PC-9 (cell line): ENCODE data around the gene MVB12B. TPM values are rescaled to one million over a fixed set of nuclear protein-coding genes. Genes with fewer than 3 reads are reported as not detected.

ENCODE experiments used
- BruUV-seq: library from RNA; stranded (reverse); fragments of 400-500 nt; replicated peaks from 2 replicates; lab custom pipeline; 2021; lab: Mats Ljungman, UMichigan
- CTCF ChIA-PET: fragments of 300-600 bp; sonication (Branson Sonifier 250); formaldehyde crosslinking; loops from one replicate; lab custom pipeline; 2022; ENCODE audit warnings: antibody characterized with exemption; lab: Charles Lee
- POLR2A ChIA-PET: fragments of 300-600 bp; sonication (Branson Sonifier 250); formaldehyde crosslinking; loops from one replicate; lab custom pipeline; 2022; ENCODE audit warnings: antibody characterized with exemption; ENCODE audit not compliant: unreplicated experiment; lab: Charles Lee
- DNase-seq, 2 experiments: peaks; one replicate each; pipeline versions ENCODE4 v3.0.0 to v3.0.0-alpha.2; 2015 to 2022; ENCODE audit warnings: mixed read lengths in 1 of 2
- H2AFZ ChIP-seq: fragments of 200-600 bp; sonication (generic); 2 replicates; pipeline ENCODE4 v1.8.1; 2017; ENCODE audit warnings: antibody characterized with exemption
- H3F3A ChIP-seq: fragments of 200-600 bp; sonication (generic); 2 replicates; pipeline ENCODE4 v1.8.1; 2017; ENCODE audit warnings: antibody characterized with exemption, mild to moderate bottlenecking, low read depth; ENCODE audit not compliant: insufficient read depth
- H3K27ac ChIP-seq: fragments of 200-600 bp; sonication (generic); 2 replicates; pipeline ENCODE4 v1.6.1; 2016; ENCODE audit warnings: mixed run types
- H3K27me3 ChIP-seq: fragments of 200-600 bp; sonication (generic); 2 replicates; pipeline ENCODE4 v1.6.1; 2016; ENCODE audit warnings: low read depth, mixed run types; ENCODE audit not compliant: insufficient read depth
- H3K36me3 ChIP-seq: fragments of 200-600 bp; sonication (generic); 2 replicates; pipeline ENCODE4 v1.6.1; 2016; ENCODE audit warnings: low read depth, mixed run types
- H3K4me1 ChIP-seq: fragments of 200-600 bp; sonication (generic); replicated peaks from 2 replicates; pipeline ENCODE4 v1.6.1; 2016; ENCODE audit warnings: mixed run types; ENCODE audit not compliant: insufficient read depth
- H3K4me2 ChIP-seq: fragments of 200-600 bp; sonication (generic); 2 replicates; pipeline ENCODE4 v1.6.1; 2017; ENCODE audit warnings: mixed run types
- H3K4me3 ChIP-seq: fragments of 200-600 bp; sonication (generic); 2 replicates; pipeline ENCODE4 v1.6.1; 2016; ENCODE audit warnings: mixed run types
- H3K79me2 ChIP-seq: fragments of 200-600 bp; sonication (generic); 2 replicates; pipeline ENCODE4 v1.6.1; 2017; ENCODE audit warnings: low read depth, mixed run types
- H3K9me2 ChIP-seq: fragments of 200-600 bp; sonication (generic); 2 replicates; pipeline ENCODE4 v1.8.1; 2017; ENCODE audit warnings: mild to moderate bottlenecking; ENCODE audit not compliant: insufficient read depth
- H3K9me3 ChIP-seq: fragments of 200-600 bp; sonication (generic); 2 replicates; pipeline ENCODE4 v1.8.1; 2016; ENCODE audit warnings: low read depth; ENCODE audit not compliant: insufficient read depth
- H4K20me1 ChIP-seq: fragments of 200-600 bp; sonication (generic); 2 replicates; pipeline ENCODE4 v1.8.1; 2017; ENCODE audit not compliant: insufficient read depth
- EZH2 ChIP-seq: fragments of 200-600 bp; sonication (generic); IDR thresholded peaks from 2 replicates; pipeline ENCODE4 v1.8.0; 2017; ENCODE audit warnings: antibody characterized with exemption, low read depth
- intact Hi-C: fragments of 100-400 bp; cut with micrococcal nuclease; formaldehyde crosslinking; loops from one replicate; pipeline ENCODE4 v1.10.0; 2022; ENCODE audit not compliant: unreplicated experiment
- total RNA-seq: library from RNA; stranded (reverse); gene quantifications from 2 replicates; pipeline ENCODE4 v1.2.3, GENCODE V29; 2021
- TF ChIP-seq, protein P1 (sequence below): fragments of 200-600 bp; sonication (generic); conservative IDR thresholded peaks from 2 replicates; pipeline ENCODE4 v1.6.1; 2017; ENCODE audit warnings: mixed run types, antibody characterized with exemption, mild to moderate bottlenecking, moderate library complexity

The MVB12B gene
- total RNA-seq, 1 experiment from 2014 or later = 8.8 TPM

DNA sequence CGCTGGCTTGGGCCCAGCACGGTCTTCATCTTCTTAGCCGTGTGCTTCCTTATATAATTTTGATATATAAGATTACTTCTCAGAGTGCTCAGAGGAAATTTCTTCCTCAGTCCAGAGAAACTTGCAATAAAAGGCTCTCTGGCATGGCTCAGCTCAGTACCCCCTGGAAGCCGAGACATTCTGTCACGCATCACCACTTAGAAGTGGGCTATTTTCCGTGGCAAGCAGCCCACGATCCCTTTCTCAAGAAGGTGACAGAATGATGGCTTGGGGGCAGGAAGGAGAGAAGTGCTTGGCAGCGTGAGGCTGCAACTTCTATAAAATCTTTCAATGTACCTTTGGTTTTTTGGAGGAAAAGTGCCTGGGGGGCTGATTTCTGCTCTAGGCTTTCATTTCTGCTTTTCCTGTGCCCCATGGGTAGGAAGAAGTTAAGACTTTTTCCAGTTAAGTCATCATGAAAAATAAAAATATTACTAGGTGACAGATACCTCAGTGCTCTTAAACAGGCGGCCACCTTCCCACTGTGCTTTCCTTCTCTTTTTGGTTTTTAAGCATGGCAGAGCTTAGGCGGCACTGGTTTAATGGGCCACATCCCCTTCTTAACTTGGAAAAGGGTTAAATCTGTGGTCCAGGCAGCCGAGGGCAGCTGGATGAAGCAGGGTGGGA lies 104.6 kb downstream of the MVB12B start:
- no peak for TF ChIP-seq EZH2
- TF ChIP-seq, protein P1, sequence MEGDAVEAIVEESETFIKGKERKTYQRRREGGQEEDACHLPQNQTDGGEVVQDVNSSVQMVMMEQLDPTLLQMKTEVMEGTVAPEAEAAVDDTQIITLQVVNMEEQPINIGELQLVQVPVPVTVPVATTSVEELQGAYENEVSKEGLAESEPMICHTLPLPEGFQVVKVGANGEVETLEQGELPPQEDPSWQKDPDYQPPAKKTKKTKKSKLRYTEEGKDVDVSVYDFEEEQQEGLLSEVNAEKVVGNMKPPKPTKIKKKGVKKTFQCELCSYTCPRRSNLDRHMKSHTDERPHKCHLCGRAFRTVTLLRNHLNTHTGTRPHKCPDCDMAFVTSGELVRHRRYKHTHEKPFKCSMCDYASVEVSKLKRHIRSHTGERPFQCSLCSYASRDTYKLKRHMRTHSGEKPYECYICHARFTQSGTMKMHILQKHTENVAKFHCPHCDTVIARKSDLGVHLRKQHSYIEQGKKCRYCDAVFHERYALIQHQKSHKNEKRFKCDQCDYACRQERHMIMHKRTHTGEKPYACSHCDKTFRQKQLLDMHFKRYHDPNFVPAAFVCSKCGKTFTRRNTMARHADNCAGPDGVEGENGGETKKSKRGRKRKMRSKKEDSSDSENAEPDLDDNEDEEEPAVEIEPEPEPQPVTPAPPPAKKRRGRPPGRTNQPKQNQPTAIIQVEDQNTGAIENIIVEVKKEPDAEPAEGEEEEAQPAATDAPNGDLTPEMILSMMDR = no peak
- Histone ChIP-seq H4K20me1 (no peaks in the 10 kb centered on the region), H3K9me3 (no peaks in the 10 kb centered on the region), H3K27me3 (no peaks in the 10 kb centered on the region), H3F3A (no peaks in the 10 kb centered on the region), H3K27ac (no peak overlapping the region), H3K4me3 (no peak overlapping the region), H2AFZ (no peak overlapping the region), H3K36me3 (no peaks in the 10 kb centered on the region), H3K4me1 (no peaks in the 10 kb centered on the region), H3K4me2 (no peak overlapping the region), H3K9me2 (no peaks in the 10 kb centered on the region), H3K79me2 (no peaks in the 10 kb centered on the region)
- ChIA-PET POLR2A (no interaction called here), CTCF (no interaction called here)
- no peak for DNase-seq
- no TSS peak for BruUV-seq
- intact Hi-C loops = no loop called here

DNA sequence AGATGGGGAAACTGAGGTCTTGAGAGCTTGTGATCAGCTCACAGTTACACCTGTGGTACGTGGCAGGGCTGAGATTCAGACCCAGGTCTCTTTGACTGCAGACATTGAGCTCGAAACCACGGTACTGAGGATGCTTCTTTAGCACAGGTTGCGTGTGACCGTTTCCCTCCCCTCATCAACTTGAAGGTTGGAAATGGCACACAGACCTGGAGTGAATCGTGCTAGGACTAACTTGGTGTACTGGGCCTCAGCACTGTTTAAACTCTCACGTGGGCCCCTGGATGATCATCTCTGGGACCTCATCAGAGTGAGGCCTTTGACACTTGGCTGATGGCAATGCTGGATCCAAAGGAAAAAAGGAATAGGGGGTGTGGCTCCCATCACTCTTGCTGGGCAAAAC lies 106.0 kb downstream of the MVB12B start:
- H3K4me1 ChIP-seq = 0 out of 2 replicates have a peak, but pooled peaks cover 3% of the 10 kb centered on the region
- no peaks in the 10 kb centered on the region for H3K9me2 ChIP-seq
- ChIA-PET POLR2A (no interaction called here), CTCF (no interaction called here)
- intact Hi-C loops = no loop called here
- H3K27ac ChIP-seq = no peak overlapping the region
- no peaks in the 10 kb centered on the region for H3K27me3 ChIP-seq
- DNase-seq = no peak
- H3K36me3 ChIP-seq = no peaks in the 10 kb centered on the region
- H4K20me1 ChIP-seq = no peaks in the 10 kb centered on the region; the same call in 1 of the 2 replicates
- H2AFZ ChIP-seq = no peak overlapping the region
- no peaks in the 10 kb centered on the region for H3K79me2 ChIP-seq
- H3K9me3 ChIP-seq = no peaks in the 10 kb centered on the region
- H3F3A ChIP-seq = no peaks in the 10 kb centered on the region
- TF ChIP-seq, protein P1 = no peak
- TF ChIP-seq EZH2 = no peak
- H3K4me2 ChIP-seq = no peak overlapping the region
- H3K4me3 ChIP-seq = no peak overlapping the region
- no TSS peak for BruUV-seq

DNA sequence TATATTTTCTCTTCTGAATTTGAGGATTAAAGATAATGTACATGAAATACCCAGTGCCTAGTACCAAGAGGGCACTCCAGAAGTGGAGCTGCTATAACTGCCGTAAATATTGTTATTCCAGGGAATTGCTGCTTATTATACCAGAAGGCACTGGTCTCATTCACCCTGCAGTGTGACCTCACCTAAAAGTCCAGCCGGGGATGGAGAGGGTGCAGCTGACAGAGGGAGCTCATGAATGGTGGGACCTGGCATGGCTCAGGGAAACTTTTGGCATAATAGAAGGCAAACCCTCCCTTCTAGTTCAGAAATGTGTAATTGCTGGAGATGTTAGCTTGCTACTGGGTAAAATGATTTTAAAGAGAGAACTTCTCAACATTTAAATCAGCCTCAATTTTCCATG lies 108.5 kb downstream of the MVB12B start:
- Histone ChIP-seq H4K20me1 (no peaks in the 10 kb centered on the region; the same call in 1 of the 2 replicates), H3K9me3 (no peaks in the 10 kb centered on the region), H3K36me3 (no peaks in the 10 kb centered on the region), H2AFZ (no peak overlapping the region), H3K4me2 (no peak overlapping the region), H3F3A (no peaks in the 10 kb centered on the region), H3K4me3 (no peak overlapping the region), H3K9me2 (no peaks in the 10 kb centered on the region), H3K79me2 (no peaks in the 10 kb centered on the region), H3K27me3 (no peaks in the 10 kb centered on the region), H3K4me1 (0 out of 2 replicates have a peak, but pooled peaks cover 3% of the 10 kb centered on the region), H3K27ac (no peak overlapping the region)
- BruUV-seq = no TSS peak
- no peak for DNase-seq
- TF ChIP-seq, protein P1 = no peak
- no peak for TF ChIP-seq EZH2
- intact Hi-C loops = no loop called here
- ChIA-PET POLR2A (no interaction called here), CTCF (no interaction called here)
